RPMI8226 (cell line): ENCODE data around the gene REST.

ENCODE experiments used
- DNase-seq: peaks from one replicate; pipeline ENCODE4 v3.0.0-alpha.2; 2015

Gene REST

GRCh38 chr4:56979421-56980072 is 71.8 kb downstream of the REST start:
- peak; percentile 39 for DNase-seq

GRCh38 chr4:56981795-56982201 is 74.1 kb downstream of the REST start:
- DNase-seq: no peak

GRCh38 chr4:56986192-56986591 is 78.5 kb downstream of the REST start:
- DNase-seq: no peak

GRCh38 chr4:56986952-56987351 is 79.3 kb downstream of the REST start:
- no peak for DNase-seq

GRCh38 chr4:56990109-56990905 is 82.6 kb downstream of the REST start:
- DNase-seq: no peak

GRCh38 chr4:56995525-56995924 is 87.8 kb downstream of the REST start:
- no peak for DNase-seq

- DNase-seq: no peak
Measured at GRCh38 chr4:56999751-57000150, 92.1 kb downstream of the REST start.

GRCh38 chr4:57013543-57014120 is 105.9 kb downstream of the REST start:
- DNase-seq: no peak
